ENCODE measurements around the gene IGSF21. TPM values are rescaled to one million over a fixed set of nuclear protein-coding genes. Genes with fewer than 3 reads are reported as not detected.

IGSF21 gene
- total and polyA plus RNA-seq, 2 donors (not counting 3 experiments of a cell fraction or from before 2014, with no cell fraction given), result not detected

GRCh38 chr1:18126616-18127015 lies 19.0 kb downstream of the IGSF21 start:
- H3K9me3 ChIP-seq (replicated peaks; ENCODE audit: control insufficient read depth, insufficient read depth, low read length), result no peaks in the 10 kb centered on the region
- H3K36me3 ChIP-seq (ENCODE audit: control insufficient read depth in 2 of 2, extremely low read depth in 1 of 2, insufficient read depth in 2 of 2, low read length in 2 of 2), result no peaks in the 10 kb centered on the region
- no peak overlapping the region for H2AFZ ChIP-seq (ENCODE audit: low read depth, low read length)
- ChIA-PET POLR2A (no interaction called here), CTCF (no interaction called here)
- H3K4me2 ChIP-seq (ENCODE audit: insufficient read depth, low read length), result no peak overlapping the region
- BruUV-seq (replicated peaks), result no TSS peak
- no peaks in the 10 kb centered on the region for H3K9me1 ChIP-seq (replicated peaks; ENCODE audit: control insufficient read depth, extremely low read depth, insufficient read depth, low read length)
- H3K9ac ChIP-seq (replicated peaks; ENCODE audit: extremely low read depth, insufficient read depth, low read length), result no peak overlapping the region
- H3K4me3 ChIP-seq (replicated peaks in 1 of 3; ENCODE audit: insufficient read depth in 1 of 3, low read depth in 1 of 3, low read length in 3 of 3), result no peak overlapping the region
- no peak overlapping the region for H3K27ac ChIP-seq (ENCODE audit: insufficient read depth, low read depth, low read length)
- no peaks in the 10 kb centered on the region for H3K4me1 ChIP-seq (ENCODE audit: control insufficient read depth, extremely low read depth, insufficient read depth, low read length)
- TF ChIP-seq MAX (IDR thresholded peaks at IDR 0.05; ENCODE audit: insufficient read depth, insufficient read length) (no peak), EZH2 (IDR thresholded peaks at IDR 0.05; ENCODE audit: borderline replicate concordance, low read depth, low read length, severe bottlenecking) (no peak), POLR2A (IDR thresholded peaks at IDR 0.05; ENCODE audit: low read depth, low read length) (no peak), CTCF (IDR thresholded peaks at IDR 0.05; ENCODE audit: extremely low read depth in 1 of 2, insufficient read depth in 1 of 2, low read depth in 1 of 2, low read length in 2 of 2) (no peak), FOS (IDR thresholded peaks at IDR 0.05; ENCODE audit: borderline replicate concordance, insufficient read depth, low read length) (no peak)
- no peaks in the 10 kb centered on the region for H4K20me1 ChIP-seq (replicated peaks; ENCODE audit: control insufficient read depth, extremely low read depth, insufficient read depth, low read length)
- no peak for FAIRE-seq
- DNase-seq (ENCODE audit: low read depth, low spot score), result no peak
- H3K27me3 ChIP-seq (ENCODE audit: control insufficient read depth in 2 of 2, insufficient read depth in 2 of 2, low read length in 2 of 2), result no peaks in the 10 kb centered on the region
- dilution Hi-C loops (cut with MboI; ENCODE audit: extremely low pct_ligation_motif_present, low sequenced_read_pairs) (no loop called here), intact Hi-C loops (cut with micrococcal nuclease) (no loop called here)
- no peaks in the 10 kb centered on the region for H3K79me2 ChIP-seq (ENCODE audit: control insufficient read depth, insufficient read depth, low read length)

DNA sequence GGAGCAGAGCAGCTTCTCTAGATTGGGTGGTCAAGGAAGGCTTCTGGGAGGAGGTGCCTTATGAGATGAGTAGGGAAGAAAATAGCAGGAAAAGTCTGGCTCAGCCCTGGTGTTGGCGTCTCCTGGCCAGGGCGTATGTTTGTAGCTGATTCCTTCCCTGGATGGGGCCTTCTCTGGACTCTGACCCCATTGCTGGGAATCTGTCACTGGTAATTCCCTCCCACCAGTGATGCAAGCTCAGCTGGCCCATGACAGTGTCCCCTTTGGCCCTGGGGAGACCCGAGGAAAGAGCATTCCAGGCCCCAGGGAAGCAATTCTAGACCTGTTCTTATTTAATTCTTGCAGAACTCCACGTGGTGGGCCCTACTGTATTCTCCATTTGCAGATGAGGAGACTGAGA lies 20.7 kb downstream of the IGSF21 start:
- H3K79me2 ChIP-seq (ENCODE audit: control insufficient read depth, insufficient read depth, low read length), result no peaks in the 10 kb centered on the region
- FAIRE-seq (no peak), DNase-seq (ENCODE audit: low read depth, low spot score) (no peak)
- no TSS peak for BruUV-seq (replicated peaks)
- no peaks in the 10 kb centered on the region for H3K4me1 ChIP-seq (ENCODE audit: control insufficient read depth, extremely low read depth, insufficient read depth, low read length)
- dilution Hi-C loops (cut with MboI; ENCODE audit: extremely low pct_ligation_motif_present, low sequenced_read_pairs), result no loop called here
- H3K27me3 ChIP-seq (ENCODE audit: control insufficient read depth in 2 of 2, insufficient read depth in 2 of 2, low read length in 2 of 2), result no peaks in the 10 kb centered on the region
- no peaks in the 10 kb centered on the region for H3K9me1 ChIP-seq (replicated peaks; ENCODE audit: control insufficient read depth, extremely low read depth, insufficient read depth, low read length)
- H2AFZ ChIP-seq (ENCODE audit: low read depth, low read length), result no peak overlapping the region
- H3K36me3 ChIP-seq (ENCODE audit: control insufficient read depth in 2 of 2, extremely low read depth in 1 of 2, insufficient read depth in 2 of 2, low read length in 2 of 2), result no peaks in the 10 kb centered on the region
- no peaks in the 10 kb centered on the region for H4K20me1 ChIP-seq (replicated peaks; ENCODE audit: control insufficient read depth, extremely low read depth, insufficient read depth, low read length)
- H3K27ac ChIP-seq (ENCODE audit: insufficient read depth, low read depth, low read length), result no peak overlapping the region
- TF ChIP-seq CTCF (IDR thresholded peaks at IDR 0.05; ENCODE audit: extremely low read depth in 1 of 2, insufficient read depth in 1 of 2, low read depth in 1 of 2, low read length in 2 of 2), result no peak
- no peak for TF ChIP-seq JUN (IDR thresholded peaks at IDR 0.05; ENCODE audit: borderline replicate concordance, insufficient read depth, insufficient read length, low read depth)
- TF ChIP-seq MAX (IDR thresholded peaks at IDR 0.05; ENCODE audit: insufficient read depth, insufficient read length), result no peak
- no peak for TF ChIP-seq GATA2 (IDR thresholded peaks at IDR 0.05; ENCODE audit: insufficient read depth, insufficient read length, low read depth, low read length)
- no peak for TF ChIP-seq EZH2 (IDR thresholded peaks at IDR 0.05; ENCODE audit: borderline replicate concordance, low read depth, low read length, severe bottlenecking)
- no peak for TF ChIP-seq MYC (IDR thresholded peaks at IDR 0.05; ENCODE audit: low read depth, low read length)
- no peak for TF ChIP-seq POLR2AphosphoS5 (IDR thresholded peaks at IDR 0.05; ENCODE audit: insufficient read depth, low read depth, low read length)
- TF ChIP-seq FOS (IDR thresholded peaks at IDR 0.05; ENCODE audit: borderline replicate concordance, insufficient read depth, low read length), result no peak
- no peak for TF ChIP-seq POLR2A (IDR thresholded peaks at IDR 0.05; ENCODE audit: low read depth, low read length)
- intact Hi-C loops (cut with micrococcal nuclease), result no loop called here
- no peak overlapping the region for H3K4me2 ChIP-seq (ENCODE audit: insufficient read depth, low read length)
- ChIA-PET CTCF (no interaction called here), POLR2A (no interaction called here)
- H3K4me3 ChIP-seq (replicated peaks in 1 of 3; ENCODE audit: insufficient read depth in 1 of 3, low read depth in 1 of 3, low read length in 3 of 3), result no peak overlapping the region
- H3K9me3 ChIP-seq (replicated peaks; ENCODE audit: control insufficient read depth, insufficient read depth, low read length), result no peaks in the 10 kb centered on the region
- H3K9ac ChIP-seq (replicated peaks; ENCODE audit: extremely low read depth, insufficient read depth, low read length), result no peak overlapping the region
